T follicular helper cell (primary cell): ENCODE data around the gene FUBP3.
A peak's percentile ranks its signal among the peaks of the same experiment; 100 is the strongest.

Experiments
- DNase-seq: peaks from one replicate; pipeline ENCODE4 v3.0.0-alpha.2; 2020; ENCODE audit warnings: low read depth

The FUBP3 gene

GRCh38 chr9:130662099-130662969, 83.0 kb downstream of the FUBP3 start:
- no peak for DNase-seq

DNA sequence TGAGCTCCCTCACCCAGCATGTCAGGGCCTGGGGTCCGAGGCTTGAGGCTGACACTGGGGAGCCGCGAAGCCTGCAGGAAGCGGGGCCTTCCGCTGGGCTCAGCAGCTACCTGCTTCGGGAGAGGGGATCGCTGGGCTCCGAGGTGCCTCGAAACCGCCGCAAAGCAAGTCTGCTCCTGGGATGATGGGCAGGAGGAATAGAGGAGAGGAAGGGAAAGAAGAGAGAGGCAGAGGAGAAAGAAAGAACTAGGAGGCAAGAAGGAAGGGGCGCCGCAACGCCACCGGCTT, 83.5 kb downstream of the FUBP3 start:
- DNase-seq = no peak

DNA sequence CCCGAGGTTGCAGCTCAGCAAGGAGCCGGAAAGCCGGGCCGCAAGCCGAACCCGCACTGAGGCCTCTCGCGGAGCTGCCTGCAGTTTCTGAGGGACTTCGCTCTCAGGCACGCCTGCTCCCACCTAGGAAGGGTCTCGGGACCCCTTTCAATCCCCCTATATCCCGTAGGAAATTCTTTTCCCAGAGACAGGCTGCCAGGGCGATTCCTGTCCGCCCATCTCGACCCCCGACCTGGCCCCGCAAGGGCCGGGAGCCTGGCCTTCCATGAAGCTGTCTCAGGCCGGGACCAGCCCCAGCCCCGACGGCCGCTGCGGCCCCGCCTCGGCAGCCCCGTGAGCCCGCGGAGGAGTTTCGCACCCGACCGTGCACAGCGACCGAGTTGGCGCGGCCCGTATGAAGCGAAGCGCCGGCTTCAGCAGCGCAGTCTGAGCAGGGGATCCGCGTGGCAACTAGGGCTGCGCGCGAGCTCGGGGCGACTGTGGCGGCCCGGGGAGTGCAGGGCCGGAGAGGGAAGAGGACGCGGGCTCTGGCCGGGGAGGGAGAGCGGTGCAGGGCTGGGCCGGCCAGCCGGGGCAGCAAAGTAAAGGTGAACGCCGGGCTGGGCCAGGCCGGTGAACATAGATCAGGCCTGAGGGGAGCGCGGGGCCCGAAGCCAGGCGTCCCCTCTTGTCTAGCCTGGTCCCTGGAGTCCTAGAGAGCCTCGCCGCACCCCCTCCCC, 84.0 kb downstream of the FUBP3 start:
- no peak for DNase-seq

DNA sequence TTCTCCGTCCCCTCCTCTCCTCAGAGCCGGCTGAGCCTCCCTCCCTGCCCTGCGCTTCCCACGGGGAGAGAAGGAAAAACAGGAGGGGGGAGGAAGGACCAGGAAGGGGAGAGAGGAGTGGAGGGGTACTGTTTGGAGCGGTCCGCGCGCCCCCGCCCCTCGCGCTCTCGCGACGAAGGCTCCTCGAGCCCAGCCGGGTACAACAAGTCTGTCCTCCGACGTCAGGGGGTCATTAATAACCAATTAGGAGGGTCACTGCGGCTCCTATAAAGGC, 84.5 kb downstream of the FUBP3 start:
- DNase-seq = no peak

GRCh38 chr9:130664251-130665028, 85.1 kb downstream of the FUBP3 start, which contains the start of gene PRDM12:
Gene PRDM12 (plus strand): TSS chr9:130664594. CDS start chr9:130664654, 60 bp downstream.
- no peak for DNase-seq

DNA sequence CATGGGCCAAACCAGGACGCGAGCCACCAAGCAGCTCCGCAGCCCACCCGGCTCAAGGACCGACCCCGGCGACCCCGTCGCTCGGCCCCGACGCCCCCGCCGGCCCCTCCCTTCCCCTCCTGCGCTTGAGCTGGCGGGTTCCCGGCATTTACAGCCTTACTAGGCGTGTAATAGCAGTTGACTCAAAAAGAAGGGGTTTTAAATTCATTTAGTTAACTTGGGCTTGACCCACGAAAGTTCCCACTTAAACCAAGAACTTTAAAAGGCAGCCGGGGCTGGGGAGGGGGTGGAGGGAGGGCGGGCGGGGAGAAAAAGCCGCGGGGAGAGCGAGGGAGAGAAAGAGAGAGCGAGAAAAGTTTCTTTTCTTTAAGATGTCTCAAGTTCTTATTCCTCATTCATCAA, 85.7 kb downstream of the FUBP3 start:
- no peak for DNase-seq

- DNase-seq = no peak
These were observed 86.3 kb downstream of the FUBP3 start for GRCh38 chr9:130665431-130666392.

GRCh38 chr9:130666393-130667119, 87.2 kb downstream of the FUBP3 start:
- no peak for DNase-seq

GRCh38 chr9:130667120-130667435, 87.7 kb downstream of the FUBP3 start:
- DNase-seq = no peak

GRCh38 chr9:130668196-130668595, 88.8 kb downstream of the FUBP3 start:
- no peak for DNase-seq

DNA sequence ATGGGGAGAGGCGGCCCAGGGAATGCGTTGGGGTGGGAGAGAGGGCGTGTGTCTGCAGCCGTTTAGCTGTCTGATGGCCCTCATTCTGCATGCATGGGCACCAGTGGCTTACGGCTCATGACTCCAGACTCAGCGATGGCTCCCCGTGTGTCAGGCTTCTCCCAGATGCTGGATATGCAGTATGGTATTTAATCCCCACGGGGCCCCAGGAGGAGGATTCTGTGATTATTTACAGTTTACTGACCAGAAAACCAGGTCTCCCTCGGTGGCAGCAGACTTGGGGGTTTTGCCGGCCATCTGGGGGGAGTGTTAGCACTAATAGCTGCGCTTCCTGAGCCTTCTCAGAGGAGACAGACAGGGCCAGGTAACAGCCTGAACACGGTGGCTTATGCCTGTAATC, 89.3 kb downstream of the FUBP3 start:
- no peak for DNase-seq

- DNase-seq = no peak
These were observed 90.6 kb downstream of the FUBP3 start for GRCh38 chr9:130669965-130670364.

DNA sequence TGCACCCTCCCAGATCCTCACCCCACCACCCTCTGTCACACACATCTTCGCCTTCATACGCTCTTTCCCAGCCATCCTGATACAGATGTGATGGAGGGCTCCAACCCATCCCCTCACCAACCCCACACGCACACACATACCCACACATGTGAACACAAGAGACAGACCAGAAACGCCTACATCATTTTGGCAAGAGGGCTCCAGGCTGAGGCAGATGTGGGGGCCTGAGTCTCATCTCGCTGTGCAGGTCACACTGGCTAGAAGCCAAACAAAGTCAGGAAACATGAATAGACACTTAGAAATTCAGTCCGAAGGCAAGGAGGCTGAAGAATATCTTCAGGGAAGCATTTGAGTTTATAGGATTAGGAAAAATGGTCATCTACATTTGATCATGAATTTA, 91.3 kb downstream of the FUBP3 start:
- DNase-seq = no peak

GRCh38 chr9:130672466-130672865, 93.1 kb downstream of the FUBP3 start:
- no peak for DNase-seq

- no peak for DNase-seq
These were observed 93.7 kb downstream of the FUBP3 start for GRCh38 chr9:130672933-130673615.

- no peak for DNase-seq
These were observed 96.0 kb downstream of the FUBP3 start for GRCh38 chr9:130675396-130675795.

GRCh38 chr9:130677252-130677651, 97.9 kb downstream of the FUBP3 start:
- no peak for DNase-seq

GRCh38 chr9:130680836-130681768, 101.7 kb downstream of the FUBP3 start:
- peak; percentile 14 for DNase-seq

- no peak for DNase-seq
These were observed 102.5 kb downstream of the FUBP3 start for GRCh38 chr9:130681769-130682420.
